Osteocyte (in vitro differentiated cells): ENCODE results near the gene CDK6. TPM values are rescaled to one million over a fixed set of nuclear protein-coding genes. Genes with fewer than 3 reads are reported as not detected.
A peak's percentile ranks its signal among the peaks of the same experiment; 100 is the strongest.

Source experiments
- DNase-seq: peaks from one replicate; pipeline ENCODE4 v3.0.0; 2021; ENCODE audit warnings: mixed read lengths; ENCODE audit not compliant: unreplicated experiment; ENCODE audit errors: extremely low spot score
- H3K27ac Mint-ChIP-seq: one replicate; pipeline ENCODE4 v1.8.0; 2021; ENCODE audit warnings: mild to moderate bottlenecking, mixed read lengths; ENCODE audit not compliant: unreplicated experiment
- H3K27me3 Mint-ChIP-seq: one replicate; pipeline ENCODE4 v1.8.0; 2021; ENCODE audit warnings: mixed read lengths; ENCODE audit not compliant: unreplicated experiment
- H3K36me3 Mint-ChIP-seq: one replicate; pipeline ENCODE4 v1.8.0; 2021; ENCODE audit warnings: mixed read lengths; ENCODE audit not compliant: unreplicated experiment
- H3K4me1 Mint-ChIP-seq: one replicate; pipeline ENCODE4 v1.8.0; 2021; ENCODE audit warnings: mixed read lengths; ENCODE audit not compliant: unreplicated experiment
- H3K4me3 Mint-ChIP-seq: one replicate; pipeline ENCODE4 v1.8.0; 2021; ENCODE audit warnings: mild to moderate bottlenecking, moderate library complexity, mixed read lengths; ENCODE audit not compliant: unreplicated experiment
- H3K9me3 Mint-ChIP-seq: one replicate; pipeline ENCODE4 v1.8.0; 2021; ENCODE audit warnings: mixed read lengths; ENCODE audit not compliant: unreplicated experiment
- total RNA-seq: library from RNA; stranded (reverse); gene quantifications from 2 replicates; pipeline ENCODE4 v1.2.1, GENCODE V29; 2021
- TF ChIP-seq, protein P1 (sequence below): fragments of 200-600 bp; sonication (generic); IDR thresholded peaks from 2 replicates; pipeline ENCODE4 v1.5.0; 2021; ENCODE audit warnings: antibody characterized with exemption, mild to moderate bottlenecking, moderate library complexity

Gene CDK6
- total RNA-seq, 1 donor from 2014 or later = 53.6 TPM

DNA sequence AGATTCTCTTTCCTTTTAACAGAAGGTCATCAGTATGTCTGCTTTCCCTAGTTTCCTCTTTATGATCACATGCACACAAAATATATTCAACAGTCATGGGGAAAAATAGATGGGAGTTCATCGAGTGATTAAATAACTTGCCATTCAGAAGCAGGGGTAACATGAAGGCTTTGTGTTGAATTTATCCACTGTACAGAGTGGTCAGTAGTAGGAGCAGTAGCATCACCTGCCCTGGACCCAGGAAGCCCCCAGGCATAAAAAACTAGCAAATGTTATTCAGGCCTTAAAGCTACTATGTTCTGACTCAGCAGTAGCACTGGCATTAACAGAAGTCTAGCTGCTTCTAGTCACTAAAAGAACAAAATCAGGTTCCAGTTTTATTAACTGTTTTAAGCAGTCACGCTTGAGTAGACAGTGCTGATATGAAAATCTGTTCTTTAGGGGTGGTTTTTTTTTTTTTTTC is 214.8 kb downstream of the CDK6 start:
- H3K4me3 Mint-ChIP-seq = no peak overlapping the region
- H3K9me3 Mint-ChIP-seq = no peaks in the 10 kb centered on the region
- H3K27ac Mint-ChIP-seq = peak overlapping the region; percentile 88

GRCh38 chr7:92621026-92621540 is 215.3 kb downstream of the CDK6 start:
- TF ChIP-seq, protein P1, sequence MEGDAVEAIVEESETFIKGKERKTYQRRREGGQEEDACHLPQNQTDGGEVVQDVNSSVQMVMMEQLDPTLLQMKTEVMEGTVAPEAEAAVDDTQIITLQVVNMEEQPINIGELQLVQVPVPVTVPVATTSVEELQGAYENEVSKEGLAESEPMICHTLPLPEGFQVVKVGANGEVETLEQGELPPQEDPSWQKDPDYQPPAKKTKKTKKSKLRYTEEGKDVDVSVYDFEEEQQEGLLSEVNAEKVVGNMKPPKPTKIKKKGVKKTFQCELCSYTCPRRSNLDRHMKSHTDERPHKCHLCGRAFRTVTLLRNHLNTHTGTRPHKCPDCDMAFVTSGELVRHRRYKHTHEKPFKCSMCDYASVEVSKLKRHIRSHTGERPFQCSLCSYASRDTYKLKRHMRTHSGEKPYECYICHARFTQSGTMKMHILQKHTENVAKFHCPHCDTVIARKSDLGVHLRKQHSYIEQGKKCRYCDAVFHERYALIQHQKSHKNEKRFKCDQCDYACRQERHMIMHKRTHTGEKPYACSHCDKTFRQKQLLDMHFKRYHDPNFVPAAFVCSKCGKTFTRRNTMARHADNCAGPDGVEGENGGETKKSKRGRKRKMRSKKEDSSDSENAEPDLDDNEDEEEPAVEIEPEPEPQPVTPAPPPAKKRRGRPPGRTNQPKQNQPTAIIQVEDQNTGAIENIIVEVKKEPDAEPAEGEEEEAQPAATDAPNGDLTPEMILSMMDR = peak; percentile 83
- peaks cover 29% of the 10 kb centered on the region for H3K36me3 Mint-ChIP-seq
- H3K9me3 Mint-ChIP-seq = no peaks in the 10 kb centered on the region
- H3K4me3 Mint-ChIP-seq = no peak overlapping the region
- no peak for DNase-seq
- peak overlapping the region; percentile 88 for H3K27ac Mint-ChIP-seq
- H3K27me3 Mint-ChIP-seq = no peaks in the 10 kb centered on the region
- peaks cover 31% of the 10 kb centered on the region for H3K4me1 Mint-ChIP-seq

More for the DNA sequence above, 214.8 kb downstream of the CDK6 start:
- no peak for DNase-seq
- H3K27me3 Mint-ChIP-seq = no peaks in the 10 kb centered on the region
- TF ChIP-seq, protein P1 = no peak
- peaks cover 31% of the 10 kb centered on the region for H3K4me1 Mint-ChIP-seq
- peaks cover 24% of the 10 kb centered on the region for H3K36me3 Mint-ChIP-seq

GRCh38 chr7:92615861-92616260 is 220.5 kb downstream of the CDK6 start:
- TF ChIP-seq, protein P1 = no peak
- H3K36me3 Mint-ChIP-seq = peaks cover 30% of the 10 kb centered on the region
- DNase-seq = no peak
- no peaks in the 10 kb centered on the region for H3K27me3 Mint-ChIP-seq
- peaks cover 34% of the 10 kb centered on the region for H3K4me1 Mint-ChIP-seq
- H3K27ac Mint-ChIP-seq = no peak overlapping the region
- no peak overlapping the region for H3K4me3 Mint-ChIP-seq
- H3K9me3 Mint-ChIP-seq = no peaks in the 10 kb centered on the region

DNA sequence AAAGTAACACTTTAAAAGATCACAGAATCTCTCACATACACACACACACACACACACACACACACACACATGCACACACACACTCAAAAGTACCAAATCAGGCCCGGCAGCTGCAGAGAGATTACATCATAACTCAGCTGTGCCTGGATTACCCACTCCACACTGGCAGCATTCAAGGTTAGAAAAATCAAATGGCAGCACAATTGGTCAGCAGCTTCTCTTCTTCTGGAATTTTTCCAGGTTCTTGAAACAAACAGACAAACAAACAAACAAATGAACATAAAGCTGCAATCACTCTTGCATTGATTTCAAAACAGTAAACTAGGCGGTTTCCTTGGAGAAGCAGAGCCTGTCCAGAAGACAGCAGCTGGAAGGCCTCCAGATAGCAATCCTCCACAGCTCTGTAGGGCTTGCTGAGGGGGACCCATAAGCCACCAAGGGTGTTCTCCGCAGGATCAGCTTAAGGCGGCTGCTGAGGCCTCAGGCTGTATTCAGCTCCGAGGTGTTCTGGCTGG is 221.7 kb downstream of the CDK6 start:
- DNase-seq = no peak
- H3K4me1 Mint-ChIP-seq = peaks cover 42% of the 10 kb centered on the region
- H3K9me3 Mint-ChIP-seq = no peaks in the 10 kb centered on the region
- peaks cover 30% of the 10 kb centered on the region for H3K36me3 Mint-ChIP-seq
- TF ChIP-seq, protein P1 = no peak
- H3K27me3 Mint-ChIP-seq = no peaks in the 10 kb centered on the region
- H3K4me3 Mint-ChIP-seq = no peak overlapping the region
- no peak overlapping the region for H3K27ac Mint-ChIP-seq

- no peaks in the 10 kb centered on the region for H3K27me3 Mint-ChIP-seq
- peaks cover 45% of the 10 kb centered on the region for H3K4me1 Mint-ChIP-seq
- no peak for DNase-seq
- H3K9me3 Mint-ChIP-seq = no peaks in the 10 kb centered on the region
- TF ChIP-seq, protein P1 = no peak
- peak overlapping the region; percentile 68 for H3K27ac Mint-ChIP-seq
- H3K36me3 Mint-ChIP-seq = peaks cover 30% of the 10 kb centered on the region
- H3K4me3 Mint-ChIP-seq = no peak overlapping the region
Observed at GRCh38 chr7:92613720-92614119, 222.7 kb downstream of the CDK6 start.
